Psoas muscle (tissue), 8 donors: Measurements from ENCODE around the gene PHAF1. TPM values are rescaled to one million over a fixed set of nuclear protein-coding genes. Genes with fewer than 3 reads are reported as not detected.

Experiments
- ATAC-seq, 4 donors: fragments of 200-7000 bp; cut with Tn5 transposase; one replicate each; pipeline ENCODE4 v1.9.1; 2020; ENCODE audit warnings: moderate library complexity in 3 of 4, mild to moderate bottlenecking in 2 of 4
- DNase-seq, 2 donors: peaks; one replicate each; pipeline ENCODE4 v3.0.0-alpha.2; 2020
- H3K27ac ChIP-seq: fragments of 200-600 bp; one replicate; pipeline ENCODE4 v1.8.0; 2022
- H3K27me3 ChIP-seq, 3 donors: fragments of 200-600 bp in 1 of 3; one replicate each; pipeline versions ENCODE4 v1.6.1 to v1.8.0; 2013 to 2022; ENCODE audit warnings: low read length in 2 of 3, mild to moderate bottlenecking in 2 of 3, moderate library complexity in 1 of 3; ENCODE audit not compliant: insufficient read depth in 3 of 3
- H3K36me3 ChIP-seq, 2 donors: fragments of 200-600 bp in 1 of 2; one replicate each; pipeline versions ENCODE4 v1.6.1 to v1.8.0; 2013 to 2022; ENCODE audit warnings: low read depth in 1 of 2, mild to moderate bottlenecking in 1 of 2, moderate library complexity in 1 of 2; ENCODE audit not compliant: insufficient read depth in 1 of 2
- H3K4me1 ChIP-seq: fragments of 200-600 bp; one replicate; pipeline ENCODE4 v1.8.0; 2022
- H3K4me3 ChIP-seq: fragments of 200-600 bp; one replicate; pipeline ENCODE4 v1.8.0; 2022; ENCODE audit warnings: mild to moderate bottlenecking
- H3K9me3 ChIP-seq: fragments of 200-600 bp; one replicate; pipeline ENCODE4 v1.8.0; 2022
- CTCF ChIP-seq: fragments of 200-600 bp; IDR thresholded peaks from one replicate; pipeline ENCODE4 v1.8.0; 2022; ENCODE audit warnings: antibody characterized with exemption
- WGBS, 3 donors: extraction: QIAGEN DNeasy Blood & Tissue Kit; methylation state at CpG; one replicate each; pipeline versions ENCODE4 v1.1.6 to v1.1.7; 2013; 5-methylcytosine and 5-hydroxymethylcytosine counted together
- intact Hi-C, 2 donors: fragments of 100-400 bp; cut with DNase I; formaldehyde crosslinking; loops; one replicate each; pipeline versions ENCODE4 v1.11.0 to v1.14.2; 2022
- polyA plus RNA-seq, 3 donors: library from polyadenylated mRNA; stranded (reverse); fragments of 200-250 nt; gene quantifications; one replicate each; pipeline ENCODE4 v1.2.3, GENCODE V29; 2013
- total RNA-seq, 4 donors: library from RNA; stranded (reverse); fragmentation: NEBNext Ultra II Directional in 2 of 4; extraction: Animal tissue kit (Norgen Biotek cat#: 25700) in 2 of 4; gene quantifications; one replicate each; pipeline versions ENCODE4 v1.2.1 to v1.2.4, GENCODE V29; 2021 to 2023
- donor health status: healthy with polysubstance abuse.
- donor health status: DM: no; HTN: no; CAD: no; lungs with moderate emphysema.
- donor health status: Bipolar disorder and iron deficiency.
- donor health status: healthy.
- donor health status: DM: yes; HTN: yes; CAD: no.
- donor health status: DM: no; HTN: no; CAD: no.
- donor health status: DM: no; HTN: no; CAD: no.
- donor health status: DM: yes; HTN: yes; CAD: no.

PHAF1 gene
- total and polyA plus RNA-seq, 7 donors, result 12.2 to 60.4 (median 15.4) TPM

- WGBS, 3 donors, result 90 to 100% (median 97%) methylated on average over 2 of the region's 2 CpGs
- no peaks in the 10 kb centered on the region for H3K9me3 ChIP-seq
- H3K27me3 ChIP-seq, result peaks cover 0 to 7% (median 0%) of the 10 kb centered on the region in 3 donors
- DNase-seq (no peak), ATAC-seq (no peak)
- no peak overlapping the region for H3K27ac ChIP-seq
- peaks cover 21 to 94% of the 10 kb centered on the region in 2 donors for H3K36me3 ChIP-seq
- H3K4me1 ChIP-seq, result no peaks in the 10 kb centered on the region
- intact Hi-C loops, result no loop called here
- no peak for TF ChIP-seq CTCF
- no peak overlapping the region for H3K4me3 ChIP-seq
Observed at GRCh38 chr16:67144943-67145342, 35.2 kb downstream of the PHAF1 start.

GRCh38 chr16:67145746-67146145 is 36.0 kb downstream of the PHAF1 start:
- H3K9me3 ChIP-seq, result no peaks in the 10 kb centered on the region
- TF ChIP-seq CTCF, result no peak
- DNase-seq, result no peak
- no peak for ATAC-seq
- peaks cover 0 to 15% (median 0%) of the 10 kb centered on the region in 3 donors for H3K27me3 ChIP-seq
- peaks cover 2% of the 10 kb centered on the region for H3K4me1 ChIP-seq
- H3K36me3 ChIP-seq, result peaks cover 19 to 86% of the 10 kb centered on the region in 2 donors
- WGBS, 3 donors, result 81 to 89% (median 84%) methylated on average over 2 of the region's 2 CpGs
- H3K27ac ChIP-seq, result no peak overlapping the region
- intact Hi-C loops, result no loop called here
- no peak overlapping the region for H3K4me3 ChIP-seq

- intact Hi-C loops, result no loop called here
- H3K4me1 ChIP-seq, result peaks cover 2% of the 10 kb centered on the region
- no peak for TF ChIP-seq CTCF
- peaks cover 19 to 76% of the 10 kb centered on the region in 2 donors for H3K36me3 ChIP-seq
- ATAC-seq (no peak), DNase-seq (no peak)
- no peak overlapping the region for H3K27ac ChIP-seq
- no peaks in the 10 kb centered on the region for H3K9me3 ChIP-seq
- peaks cover 0 to 17% (median 0%) of the 10 kb centered on the region in 3 donors for H3K27me3 ChIP-seq
- H3K4me3 ChIP-seq, result no peak overlapping the region
- 81 to 83% (median 83%) methylated on average over 7 of the region's 7 CpGs for WGBS, 3 donors
Observed at GRCh38 chr16:67146523-67147357, 37.0 kb downstream of the PHAF1 start.

- intact Hi-C loops, result no loop called here
- no peak for DNase-seq
- 92 to 96% (median 94%) methylated on average over 4 of the region's 4 CpGs for WGBS, 3 donors
Observed at GRCh38 chr16:67147437-67148140, 37.8 kb downstream of the PHAF1 start.

More at GRCh38 chr16:67147437-67148140, 37.8 kb downstream of the PHAF1 start:
- Histone ChIP-seq H3K27me3 (peaks cover 0 to 17% (median 0%) of the 10 kb centered on the region in 3 donors), H3K4me1 (peaks cover 2% of the 10 kb centered on the region), H3K36me3 (peaks cover 12 to 68% of the 10 kb centered on the region in 2 donors), H3K4me3 (no peak overlapping the region), H3K9me3 (no peaks in the 10 kb centered on the region), H3K27ac (no peak overlapping the region)
- TF ChIP-seq CTCF, result no peak
- ATAC-seq, result no peak
